K562 (cell line): ENCODE results near the gene EVX1. TPM values are rescaled to one million over a fixed set of nuclear protein-coding genes. Genes with fewer than 3 reads are reported as not detected.

Experiments used
- ATAC-seq: fragments of 200-7000 bp; cut with Tn5 transposase; 3 replicates; pipeline ENCODE4 v1.9.1; 2020; ENCODE audit warnings: moderate library complexity
- BruUV-seq: library from RNA; stranded (reverse); fragments of 400-500 nt; replicated peaks from 2 replicates; lab custom pipeline; 2021; lab: Mats Ljungman, UMichigan
- CTCF ChIA-PET: fragments of 300-600 bp; formaldehyde crosslinking; extraction: SDS; loops from one replicate; lab custom pipeline; 2021; ENCODE audit warnings: low intra/inter-chr PET ratio; lab: Yijun Ruan, JAX
- POLR2A ChIA-PET: fragments of 300-600, 350-650 bp; sonication (Branson Sonifier 250); formaldehyde crosslinking; extraction: SDS; loops from one replicate; lab custom pipeline; 2021; ENCODE audit warnings: antibody characterized with exemption, inconsistent platforms; lab: Yijun Ruan, JAX
- DNase-seq, 4 experiments: peaks; one replicate each; pipeline versions ENCODE4 v3.0.0 to v3.0.0-alpha.2; 2011 to 2018; ENCODE audit warnings: low spot score in 3 of 4, mixed read lengths in 3 of 4; ENCODE audit errors: extremely low read depth in 1 of 4
- FAIRE-seq: peaks from 2 replicates; lab custom pipeline; 2011; peaks lifted over from hg19 to GRCh38; lab: Jason Lieb, UNC
- H2AFZ ChIP-seq: 2 replicates; pipeline ENCODE4 v1.6.0; 2011; ENCODE audit warnings: low read depth, low read length, control low read depth, inconsistent platforms
- H3K27ac ChIP-seq: fragments of 200-600 bp; 3 replicates; pipeline ENCODE4 v1.8.0; 2011; ENCODE audit warnings: low read depth, mild to moderate bottlenecking, control low read depth, inconsistent platforms, low read length, moderate library complexity, mixed read lengths; ENCODE audit errors: extremely low read depth
- H3K27me3 ChIP-seq, 2 experiments: fragments of 300-600 bp in 1 of 2; 2 replicates in 1 of 2; 3 replicates in 1 of 2; pipeline versions ENCODE4 v1.6.0 to v1.8.0; 2011; ENCODE audit warnings: inconsistent platforms in 2 of 2, low read length in 2 of 2, mild to moderate bottlenecking in 1 of 2, mixed read lengths in 1 of 2, moderate library complexity in 1 of 2; ENCODE audit not compliant: control insufficient read depth in 2 of 2, insufficient read depth in 2 of 2
- H3K36me3 ChIP-seq: fragments of 300-600 bp; 3 replicates; pipeline ENCODE4 v1.8.0; 2011; ENCODE audit warnings: mild to moderate bottlenecking, low read length, inconsistent platforms; ENCODE audit not compliant: control insufficient read depth, insufficient read depth
- H3K4me1 ChIP-seq, 2 experiments: fragments of 200-600 bp in 1 of 2; replicated peaks in 1 of 2; 2 replicates in 1 of 2; 3 replicates in 1 of 2; pipeline versions ENCODE4 v1.5.1 to v1.8.0; 2011; ENCODE audit warnings: inconsistent platforms in 2 of 2, low read length in 2 of 2, mild to moderate bottlenecking in 1 of 2, mixed read lengths in 1 of 2, moderate library complexity in 1 of 2; ENCODE audit not compliant: control insufficient read depth in 2 of 2, insufficient read depth in 2 of 2
- H3K4me2 ChIP-seq: 2 replicates; pipeline ENCODE4 v1.6.1; 2011; ENCODE audit warnings: low read length, control low read depth, inconsistent platforms, mixed read lengths; ENCODE audit not compliant: insufficient read depth
- H3K4me3 ChIP-seq: fragments of 200-600 bp; sonication (generic), shearing (Covaris generic); 2 replicates; pipeline ENCODE4 v1.5.1; 2016; ENCODE audit warnings: control low read depth, inconsistent platforms
- H3K79me2 ChIP-seq: fragments of 200-600 bp; 3 replicates; pipeline ENCODE4 v1.8.0; 2011; ENCODE audit warnings: low read length, inconsistent platforms; ENCODE audit not compliant: control insufficient read depth, insufficient read depth
- H3K9ac ChIP-seq, 2 experiments: 2 replicates each; pipeline versions ENCODE4 v1.6.0 to v1.6.1; 2011; ENCODE audit warnings: low read depth in 2 of 2, low read length in 2 of 2, control low read depth in 1 of 2, inconsistent platforms in 1 of 2, mild to moderate bottlenecking in 1 of 2, mixed read lengths in 1 of 2; ENCODE audit not compliant: insufficient read depth in 1 of 2
- H3K9me1 ChIP-seq: one replicate; pipeline ENCODE4 v1.6.0; 2011; ENCODE audit warnings: inconsistent platforms, mild to moderate bottlenecking, low read length, moderate library complexity; ENCODE audit not compliant: control insufficient read depth, insufficient read depth
- H3K9me3 ChIP-seq: replicated peaks from 2 replicates; pipeline ENCODE4 v1.5.1; 2011; ENCODE audit warnings: low read depth, low read length, inconsistent platforms; ENCODE audit not compliant: control insufficient read depth, insufficient read depth
- H4K20me1 ChIP-seq: replicated peaks from 2 replicates; pipeline ENCODE4 v1.6.1; 2011; ENCODE audit warnings: low read length, inconsistent platforms, mixed read lengths; ENCODE audit not compliant: control insufficient read depth, insufficient read depth
- ASH1L ChIP-seq: fragments of 450-650 bp; IDR thresholded peaks from 2 replicates; pipeline ENCODE4 v1.6.1; 2018; ENCODE audit warnings: borderline replicate concordance, mild to moderate bottlenecking, low read depth; ENCODE audit not compliant: partially characterized antibody
- BRCA1 ChIP-seq, 2 experiments: fragments of 450-650 bp in 1 of 2; sonication (generic) in 1 of 2; formaldehyde crosslinking in 1 of 2; IDR thresholded peaks; 2 replicates each; pipeline versions ENCODE4 v1.5.0 to v1.6.1; 2017 to 2020; ENCODE audit warnings: mild to moderate bottlenecking in 1 of 2, missing genetic modification reagents in 1 of 2
- CBX2 ChIP-seq: fragments of 200-600 bp; sonication (generic); IDR thresholded peaks from one replicate; pipeline ENCODE4 v1.6.1; 2012; ENCODE audit warnings: mild to moderate bottlenecking, low read length, inconsistent platforms; ENCODE audit not compliant: insufficient read depth, poor library complexity, severe bottlenecking
- EWSR1 ChIP-seq: fragments of 450-650 bp; IDR thresholded peaks from 2 replicates; pipeline ENCODE4 v1.6.1; 2018; ENCODE audit warnings: borderline replicate concordance, mild to moderate bottlenecking, low read depth, moderate library complexity; ENCODE audit not compliant: partially characterized antibody
- NBN ChIP-seq: fragments of 450-650 bp; IDR thresholded peaks from 2 replicates; pipeline ENCODE4 v1.6.1; 2016; ENCODE audit warnings: low read depth, mild to moderate bottlenecking
- NEUROD1 ChIP-seq: fragments of 150-350 bp; IDR thresholded peaks from 2 replicates; pipeline ENCODE4 v1.6.1; 2014; ENCODE audit warnings: borderline replicate concordance, low read length, low read depth; ENCODE audit not compliant: partially characterized antibody
- NFRKB ChIP-seq: fragments of 450-650 bp; IDR thresholded peaks from 2 replicates; pipeline ENCODE4 v1.6.1; 2016; ENCODE audit warnings: low read depth
- RBBP5 ChIP-seq: fragments of 200-600 bp; sonication (generic); IDR thresholded peaks from 2 replicates; pipeline ENCODE4 v1.6.1; 2012; ENCODE audit warnings: borderline replicate concordance, mild to moderate bottlenecking, low read length, control low read depth, inconsistent platforms; ENCODE audit not compliant: insufficient read depth, poor library complexity, severe bottlenecking
- RBM15 ChIP-seq: fragments of 200-400 bp; formaldehyde crosslinking; IDR thresholded peaks from 2 replicates; pipeline ENCODE4 v1.6.1; 2018; ENCODE audit warnings: mild to moderate bottlenecking, low read length, moderate library complexity; ENCODE audit not compliant: insufficient read depth
- SRSF3 ChIP-seq: fragments of 200-400 bp; formaldehyde crosslinking; IDR thresholded peaks from 2 replicates; pipeline ENCODE4 v1.6.1; 2016; ENCODE audit warnings: mild to moderate bottlenecking, low read length, moderate library complexity; ENCODE audit not compliant: insufficient read depth
- TAF15 ChIP-seq: fragments of 200-400 bp; formaldehyde crosslinking; IDR thresholded peaks from 2 replicates; pipeline ENCODE4 v1.6.1; 2017; ENCODE audit warnings: mild to moderate bottlenecking, low read depth, low read length, moderate library complexity
- TEAD4 ChIP-seq, 2 experiments: sonication (generic) in 1 of 2; formaldehyde crosslinking in 1 of 2; IDR thresholded peaks; 2 replicates each; pipeline versions ENCODE4 v1.6.1 to v1.8.0; 2012 to 2022; ENCODE audit warnings: borderline replicate concordance in 1 of 2, inconsistent platforms in 1 of 2, low read length in 1 of 2, mild to moderate bottlenecking in 1 of 2, missing genetic modification reagents in 1 of 2
- ZNF217 ChIP-seq: sonication (generic); formaldehyde crosslinking; IDR thresholded peaks from 2 replicates; pipeline ENCODE4 v1.8.0; 2022; ENCODE audit warnings: mild to moderate bottlenecking, missing genetic modification reagents
- ZNF431 ChIP-seq: sonication (generic); formaldehyde crosslinking; IDR thresholded peaks from 2 replicates; pipeline ENCODE4 v1.8.0; 2022; ENCODE audit warnings: mild to moderate bottlenecking, missing genetic modification reagents
- WGBS: fragments of 100-300 bp; shearing (Covaris generic); methylation state at CpG from one replicate; pipeline ENCODE4 v1.1.6; 2016; ENCODE audit warnings: low coverage, mixed read lengths; ENCODE audit not compliant: insufficient coverage; ENCODE audit errors: missing lambda C conversion rate; 5-methylcytosine and 5-hydroxymethylcytosine counted together
- in situ Hi-C: fragments of 300-500 bp; cut with MboI; formaldehyde crosslinking; loops from 4 replicates; pipeline ENCODE4 v1.15.0; 2018; ENCODE audit warnings: inconsistent platforms, mixed read lengths
- intact Hi-C: fragments of 100-400 bp; cut with micrococcal nuclease; formaldehyde crosslinking; loops from 2 replicates; pipeline ENCODE4 v1.14.2; 2022
- polyA plus RNA-seq, 8 experiments: library from polyadenylated mRNA; depleted of rRNA in 4 of 8; stranded (reverse) in 5 of 8; unstranded in 3 of 8; fragments of >200 nt; fragmentation: Nextera tagmentation in 2 of 8; fragmentation: Illumina TruSeq in 1 of 8; extraction: Ambion mirVana in 2 of 8; extraction: Trizol in 1 of 8; gene quantifications; 2 replicates each; pipeline versions ENCODE4 v1.2.1 to v1.2.3, GENCODE V29; 2011 to 2014; ENCODE audit warnings: inconsistent platforms in 1 of 8, missing spikeins in 1 of 8
- total RNA-seq, 7 experiments: library from RNA; depleted of rRNA in 6 of 7; stranded (reverse); fragments of >200 nt in 6 of 7; fragmentation: Illumina TruSeq in 2 of 7; extraction: Trizol in 2 of 7; gene quantifications; 2 replicates each; pipeline versions ENCODE4 v1.2.1 to v1.2.3, GENCODE V29; 2011 to 2021; ENCODE audit warnings: low replicate concordance in 1 of 7
- TF ChIP-seq, protein P1 (sequence below): sonication (generic); formaldehyde crosslinking; IDR thresholded peaks from 2 replicates; pipeline ENCODE4 v1.8.1; 2023; ENCODE audit warnings: mild to moderate bottlenecking, missing genetic modification reagents
- TF ChIP-seq, protein P2 (sequence below): fragments of 250-450 bp; sonication (Bioruptor Pico); IDR thresholded peaks from 2 replicates; pipeline ENCODE4 v1.5.0; 2020; ENCODE audit warnings: mild to moderate bottlenecking, borderline replicate concordance
- TF ChIP-seq, protein P3 (sequence below): fragments of 450-650 bp; IDR thresholded peaks from 2 replicates; pipeline ENCODE4 v1.6.1; 2016; ENCODE audit warnings: missing biosample characterization, missing genetic modification characterization

EVX1 gene
- total and polyA plus RNA-seq, 9 of the 15 experiments (the other 6 are each of a cell fraction or from before 2014, with no cell fraction given): not detected

DNA sequence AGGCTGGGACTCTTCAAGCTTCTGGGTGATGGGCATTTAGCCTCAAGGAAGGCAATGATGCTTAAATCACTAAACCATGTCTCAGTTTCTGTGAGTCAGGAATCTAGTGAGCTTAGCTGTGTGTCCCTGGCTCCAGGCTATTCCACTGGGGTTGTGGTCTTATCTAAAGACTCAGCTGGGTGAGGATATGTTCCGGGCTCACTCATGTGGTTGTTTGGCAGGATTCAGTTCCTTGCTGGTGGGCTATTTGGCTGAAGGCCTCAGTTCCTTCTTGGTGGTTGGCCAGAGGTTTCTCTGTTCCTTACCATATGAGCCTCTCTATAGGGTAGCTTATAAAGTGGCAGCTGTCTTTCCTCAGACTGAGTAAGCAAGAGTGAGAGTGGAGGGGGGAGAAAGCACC, 12.0 kb downstream of the EVX1 start:
- in situ Hi-C loops: no loop called here
- no peak overlapping the region for H2AFZ ChIP-seq
- ATAC-seq (no peak), DNase-seq (no peak), FAIRE-seq (no peak)
- ChIA-PET POLR2A (interaction anchor here (1.0 to 1.3 kb wide), 2 partner anchors 15 to 27 kb away, joined by 3 to 4 read pairs; no protein-coding TSS in a partner anchor), CTCF (no interaction called here)
- H4K20me1 ChIP-seq: no peaks in the 10 kb centered on the region; the same call in 1 of the 2 replicates
- H3K4me1 ChIP-seq: peaks cover 0 to 8% of the 10 kb centered on the region in 2 experiments; a peak in 1 of 5 replicates
- H3K36me3 ChIP-seq: no peaks in the 10 kb centered on the region
- intact Hi-C loops: no loop called here
- no peaks in the 10 kb centered on the region for H3K9me3 ChIP-seq
- peaks cover 23 to 46% of the 10 kb centered on the region in 2 experiments; a peak in 4 of 5 replicates for H3K27me3 ChIP-seq
- no peak overlapping the region for H3K4me2 ChIP-seq
- H3K27ac ChIP-seq: no peak overlapping the region
- H3K9ac ChIP-seq: no peak overlapping the region
- H3K9me1 ChIP-seq: no peaks in the 10 kb centered on the region
- BruUV-seq: no TSS peak
- H3K4me3 ChIP-seq: no peak overlapping the region
- no peaks in the 10 kb centered on the region for H3K79me2 ChIP-seq
- WGBS: 0% methylated on average over 1 of the region's 1 CpG
- TF ChIP-seq SRSF3 (no peak), NBN (no peak), RBM15 (no peak), NEUROD1 (no peak), EWSR1 (no peak), ZNF217 (CRISPR knock-in tag) (no peak), TAF15 (no peak), RBBP5 (no peak), ZNF431 (CRISPR knock-in tag) (no peak), BRCA1 (IDR thresholded peaks at IDR 0.05) (no peak), BRCA1 (CRISPR knock-in tag; IDR thresholded peaks at IDR 0.05) (no peak), TEAD4 (IDR thresholded peaks at IDR 0.05; ENCODE audit: low read length) (no peak), TEAD4 (CRISPR knock-in tag; IDR thresholded peaks at IDR 0.05; ENCODE audit: borderline replicate concordance) (no peak), ASH1L (no peak), NFRKB (no peak), CBX2 (no peak)
- TF ChIP-seq, protein P1, sequence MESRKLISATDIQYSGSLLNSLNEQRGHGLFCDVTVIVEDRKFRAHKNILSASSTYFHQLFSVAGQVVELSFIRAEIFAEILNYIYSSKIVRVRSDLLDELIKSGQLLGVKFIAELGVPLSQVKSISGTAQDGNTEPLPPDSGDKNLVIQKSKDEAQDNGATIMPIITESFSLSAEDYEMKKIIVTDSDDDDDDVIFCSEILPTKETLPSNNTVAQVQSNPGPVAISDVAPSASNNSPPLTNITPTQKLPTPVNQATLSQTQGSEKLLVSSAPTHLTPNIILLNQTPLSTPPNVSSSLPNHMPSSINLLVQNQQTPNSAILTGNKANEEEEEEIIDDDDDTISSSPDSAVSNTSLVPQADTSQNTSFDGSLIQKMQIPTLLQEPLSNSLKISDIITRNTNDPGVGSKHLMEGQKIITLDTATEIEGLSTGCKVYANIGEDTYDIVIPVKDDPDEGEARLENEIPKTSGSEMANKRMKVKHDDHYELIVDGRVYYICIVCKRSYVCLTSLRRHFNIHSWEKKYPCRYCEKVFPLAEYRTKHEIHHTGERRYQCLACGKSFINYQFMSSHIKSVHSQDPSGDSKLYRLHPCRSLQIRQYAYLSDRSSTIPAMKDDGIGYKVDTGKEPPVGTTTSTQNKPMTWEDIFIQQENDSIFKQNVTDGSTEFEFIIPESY (CRISPR knock-in tag): no peak
- TF ChIP-seq, protein P2, sequence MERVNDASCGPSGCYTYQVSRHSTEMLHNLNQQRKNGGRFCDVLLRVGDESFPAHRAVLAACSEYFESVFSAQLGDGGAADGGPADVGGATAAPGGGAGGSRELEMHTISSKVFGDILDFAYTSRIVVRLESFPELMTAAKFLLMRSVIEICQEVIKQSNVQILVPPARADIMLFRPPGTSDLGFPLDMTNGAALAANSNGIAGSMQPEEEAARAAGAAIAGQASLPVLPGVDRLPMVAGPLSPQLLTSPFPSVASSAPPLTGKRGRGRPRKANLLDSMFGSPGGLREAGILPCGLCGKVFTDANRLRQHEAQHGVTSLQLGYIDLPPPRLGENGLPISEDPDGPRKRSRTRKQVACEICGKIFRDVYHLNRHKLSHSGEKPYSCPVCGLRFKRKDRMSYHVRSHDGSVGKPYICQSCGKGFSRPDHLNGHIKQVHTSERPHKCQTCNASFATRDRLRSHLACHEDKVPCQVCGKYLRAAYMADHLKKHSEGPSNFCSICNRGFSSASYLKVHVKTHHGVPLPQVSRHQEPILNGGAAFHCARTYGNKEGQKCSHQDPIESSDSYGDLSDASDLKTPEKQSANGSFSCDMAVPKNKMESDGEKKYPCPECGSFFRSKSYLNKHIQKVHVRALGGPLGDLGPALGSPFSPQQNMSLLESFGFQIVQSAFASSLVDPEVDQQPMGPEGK (CRISPR knock-in tag): no peak
- TF ChIP-seq, protein P3, sequence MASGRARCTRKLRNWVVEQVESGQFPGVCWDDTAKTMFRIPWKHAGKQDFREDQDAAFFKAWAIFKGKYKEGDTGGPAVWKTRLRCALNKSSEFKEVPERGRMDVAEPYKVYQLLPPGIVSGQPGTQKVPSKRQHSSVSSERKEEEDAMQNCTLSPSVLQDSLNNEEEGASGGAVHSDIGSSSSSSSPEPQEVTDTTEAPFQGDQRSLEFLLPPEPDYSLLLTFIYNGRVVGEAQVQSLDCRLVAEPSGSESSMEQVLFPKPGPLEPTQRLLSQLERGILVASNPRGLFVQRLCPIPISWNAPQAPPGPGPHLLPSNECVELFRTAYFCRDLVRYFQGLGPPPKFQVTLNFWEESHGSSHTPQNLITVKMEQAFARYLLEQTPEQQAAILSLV (tag): no peak
